GM10266 (cell line): ENCODE measurements around the gene GFY.
A peak's percentile ranks its signal among the peaks of the same experiment; 100 is the strongest.
"Not testable (repeated sequence)": the region's sequence is repeated elsewhere in the genome, so short reads cannot be mapped to it uniquely, and the experiment has no call there.

Experiments used
- DNase-seq: peaks from one replicate; pipeline ENCODE4 v3.0.0; 2012; ENCODE audit errors: extremely low spot score
- TF ChIP-seq, protein P1 (sequence below): IDR thresholded peaks from 2 replicates; pipeline ENCODE4 v1.5.1; 2012; ENCODE audit warnings: mild to moderate bottlenecking, low read depth; ENCODE audit not compliant: control insufficient read depth, insufficient read depth; ENCODE audit errors: missing control alignments

Gene GFY

DNA sequence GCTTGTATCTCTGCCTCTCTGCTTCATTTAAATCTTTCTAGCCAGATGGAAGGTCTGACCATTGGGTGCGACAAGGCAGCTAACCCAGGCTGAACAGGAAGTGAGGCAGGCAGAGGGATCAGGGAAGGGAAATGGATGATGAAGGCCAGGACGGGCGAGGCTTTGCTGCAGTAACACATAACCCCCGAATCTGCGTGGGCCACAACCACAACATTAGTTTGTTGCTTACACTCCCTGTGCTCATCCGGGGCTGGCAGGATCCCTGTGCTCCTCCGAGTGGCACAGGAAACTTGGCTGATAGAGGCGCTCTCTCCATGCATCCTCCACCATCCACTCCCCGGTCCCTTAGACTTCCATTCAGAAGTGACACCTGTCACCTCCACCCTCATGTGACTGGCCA, 47.7 kb downstream of the GFY start:
- TF ChIP-seq, protein P1, sequence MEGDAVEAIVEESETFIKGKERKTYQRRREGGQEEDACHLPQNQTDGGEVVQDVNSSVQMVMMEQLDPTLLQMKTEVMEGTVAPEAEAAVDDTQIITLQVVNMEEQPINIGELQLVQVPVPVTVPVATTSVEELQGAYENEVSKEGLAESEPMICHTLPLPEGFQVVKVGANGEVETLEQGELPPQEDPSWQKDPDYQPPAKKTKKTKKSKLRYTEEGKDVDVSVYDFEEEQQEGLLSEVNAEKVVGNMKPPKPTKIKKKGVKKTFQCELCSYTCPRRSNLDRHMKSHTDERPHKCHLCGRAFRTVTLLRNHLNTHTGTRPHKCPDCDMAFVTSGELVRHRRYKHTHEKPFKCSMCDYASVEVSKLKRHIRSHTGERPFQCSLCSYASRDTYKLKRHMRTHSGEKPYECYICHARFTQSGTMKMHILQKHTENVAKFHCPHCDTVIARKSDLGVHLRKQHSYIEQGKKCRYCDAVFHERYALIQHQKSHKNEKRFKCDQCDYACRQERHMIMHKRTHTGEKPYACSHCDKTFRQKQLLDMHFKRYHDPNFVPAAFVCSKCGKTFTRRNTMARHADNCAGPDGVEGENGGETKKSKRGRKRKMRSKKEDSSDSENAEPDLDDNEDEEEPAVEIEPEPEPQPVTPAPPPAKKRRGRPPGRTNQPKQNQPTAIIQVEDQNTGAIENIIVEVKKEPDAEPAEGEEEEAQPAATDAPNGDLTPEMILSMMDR: no peak
- DNase-seq: no peak

DNA sequence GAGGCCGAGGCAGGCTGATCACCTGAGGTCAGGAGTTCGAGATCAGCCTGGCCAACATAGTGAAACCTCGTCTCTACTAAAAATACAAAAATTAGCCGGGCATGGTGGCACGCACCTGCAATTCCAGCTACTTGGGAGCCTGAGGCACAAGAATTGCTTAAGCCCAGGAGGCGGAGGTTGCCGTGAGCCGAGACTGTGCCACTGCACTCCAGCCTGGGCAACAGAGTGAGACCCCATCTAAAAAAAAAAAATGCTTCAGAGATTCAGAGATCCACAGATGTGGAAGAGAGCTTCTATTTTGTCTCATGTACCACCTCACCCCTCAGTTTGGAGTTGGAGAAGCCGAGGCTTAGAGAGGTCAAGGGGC, 48.3 kb downstream of the GFY start:
- not testable (repeated sequence) for DNase-seq

GRCh38 chr19:49473868-49474541, 48.8 kb downstream of the GFY start, which contains the start of gene FLT3LG:
FLT3LG (plus strand) TSS chr19:49474215; CDS start chr19:49474640, 425 bp downstream.
- DNase-seq: peak; percentile 92
- TF ChIP-seq, protein P1: peak; percentile 89

- DNase-seq: no peak
- TF ChIP-seq, protein P1: no peak
Measured at GRCh38 chr19:49474542-49474924, 49.3 kb downstream of the GFY start.

- DNase-seq: no peak
- TF ChIP-seq, protein P1: no peak
Measured at GRCh38 chr19:49475191-49475917, 50.2 kb downstream of the GFY start.

GRCh38 chr19:49475995-49476880, 51.0 kb downstream of the GFY start:
- TF ChIP-seq, protein P1: no peak
- no peak for DNase-seq
